LHCN-M2 (cell line): ENCODE data around the gene BRSK2. TPM values are rescaled to one million over a fixed set of nuclear protein-coding genes. Genes with fewer than 3 reads are reported as not detected.
A peak's percentile ranks its signal among the peaks of the same experiment; 100 is the strongest.
"Not testable (repeated sequence)": the region's sequence is repeated elsewhere in the genome, so short reads cannot be mapped to it uniquely, and the experiment has no call there.

Experiments
- DNase-seq: peaks from one replicate; pipeline ENCODE4 v3.0.0-alpha.2; 2012; ENCODE audit warnings: low read depth
- total RNA-seq: library from RNA; depleted of rRNA; stranded (reverse); fragments of >200 nt; gene quantifications from 2 replicates; pipeline ENCODE4 v1.2.3, GENCODE V29; 2014

Gene BRSK2
- total RNA-seq, 1 experiment from 2014 or later: 0.34 TPM

- no peak for DNase-seq
Observed at GRCh38 chr11:1409108-1409851, 19.5 kb downstream of the BRSK2 start.

- DNase-seq: not testable (repeated sequence)
Observed at GRCh38 chr11:1409852-1410125, 20.1 kb downstream of the BRSK2 start.

GRCh38 chr11:1410366-1411291 is 20.9 kb downstream of the BRSK2 start:
- no peak for DNase-seq

GRCh38 chr11:1411301-1411700 is 21.6 kb downstream of the BRSK2 start:
- no peak for DNase-seq

- not testable (repeated sequence) for DNase-seq
Observed at GRCh38 chr11:1411739-1412138, 22.0 kb downstream of the BRSK2 start.

- no peak for DNase-seq
Observed at GRCh38 chr11:1412377-1413095, 22.8 kb downstream of the BRSK2 start.

GRCh38 chr11:1414650-1415049 is 24.9 kb downstream of the BRSK2 start:
- no peak for DNase-seq

- DNase-seq: no peak
Observed at GRCh38 chr11:1415631-1416030, 25.9 kb downstream of the BRSK2 start.

- DNase-seq: peak; percentile 7
Observed at GRCh38 chr11:1418192-1418795, 28.6 kb downstream of the BRSK2 start.

- no peak for DNase-seq
Observed at GRCh38 chr11:1419811-1420210, 30.1 kb downstream of the BRSK2 start.

GRCh38 chr11:1421291-1421690 is 31.6 kb downstream of the BRSK2 start:
- DNase-seq: no peak

- DNase-seq: no peak
Observed at GRCh38 chr11:1422481-1422880, 32.7 kb downstream of the BRSK2 start.

- DNase-seq: no peak
Observed at GRCh38 chr11:1422981-1423380, 33.2 kb downstream of the BRSK2 start.

GRCh38 chr11:1423406-1423805 is 33.7 kb downstream of the BRSK2 start:
- DNase-seq: not testable (repeated sequence)

- DNase-seq: no peak
Observed at GRCh38 chr11:1425006-1425405, 35.3 kb downstream of the BRSK2 start.

GRCh38 chr11:1425439-1425838 is 35.7 kb downstream of the BRSK2 start:
- no peak for DNase-seq

GRCh38 chr11:1428762-1429316 is 39.1 kb downstream of the BRSK2 start:
- DNase-seq: no peak

- no peak for DNase-seq
Observed at GRCh38 chr11:1433568-1433967, 43.8 kb downstream of the BRSK2 start.

- no peak for DNase-seq
Observed at GRCh38 chr11:1433977-1434640, 44.4 kb downstream of the BRSK2 start.

- DNase-seq: not testable (repeated sequence)
Observed at GRCh38 chr11:1435479-1435819, 45.7 kb downstream of the BRSK2 start.
